Spleen (tissue), 7 donors: ENCODE data around the gene DOCK2.
"Not testable (repeated sequence)": the region's sequence is repeated elsewhere in the genome, so short reads cannot be mapped to it uniquely, and the experiment has no call there.

Experiments used
- CTCF ChIP-seq, 11 experiments: fragments of 200-600 bp in 7 of 11; fragments of 450-650 bp in 4 of 11; sonication (generic) in 4 of 11; IDR thresholded peaks in 8 of 11; conservative IDR thresholded peaks in 3 of 11; 1 replicate in 7 of 11; 2 replicates in 4 of 11; pipeline versions ENCODE4 v1.4.0 to v1.8.0; 2016 to 2021; ENCODE audit warnings: antibody characterized with exemption in 11 of 11, inconsistent platforms in 4 of 11, mild to moderate bottlenecking in 1 of 11
- POLR2A ChIP-seq, 3 donors: fragments of 450-650 bp; IDR thresholded peaks; one replicate each; pipeline ENCODE4 v1.5.1; 2017; ENCODE audit warnings: antibody characterized with exemption in 3 of 3, mild to moderate bottlenecking in 1 of 3
- POLR2AphosphoS5 ChIP-seq, 3 donors: sonication (generic); formaldehyde crosslinking; IDR thresholded peaks; one replicate each; pipeline ENCODE4 v1.5.1; 2017; ENCODE audit warnings: antibody characterized with exemption in 3 of 3
- donor health status: DM: no; HTN: no; CAD: no; lungs with moderate emphysema.
- donor health status: DM: no; HTN: no; CAD: no.
- donor health status: DM: no; HTN: no; CAD: no.

DNA sequence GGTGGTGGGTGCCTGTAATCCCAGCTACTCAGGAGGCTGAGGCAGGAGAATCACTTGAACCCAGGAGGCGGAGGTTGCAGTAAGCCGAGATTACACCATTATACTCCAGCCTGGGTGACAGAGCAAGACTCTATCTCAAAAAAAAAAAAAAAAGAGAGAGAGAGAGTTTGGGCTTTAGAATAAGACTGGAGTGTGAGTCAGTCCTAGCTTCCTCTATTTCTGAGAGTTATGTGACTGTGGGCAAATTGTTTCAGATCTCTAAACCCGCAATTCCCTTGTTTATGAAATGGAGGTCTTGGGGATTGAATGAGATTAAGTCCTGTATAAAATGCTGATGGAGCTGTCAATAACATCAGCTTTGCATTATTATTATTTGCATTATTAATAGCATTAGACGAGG lies 316.1 kb downstream of the DOCK2 start:
- TF ChIP-seq CTCF (IDR thresholded peaks at IDR 0.05 in 8 of 11, conservative IDR thresholded peaks at IDR 0.05 in 3 of 11); POLR2A (IDR thresholded peaks at IDR 0.05); POLR2AphosphoS5 (IDR thresholded peaks at IDR 0.05): not testable (repeated sequence)
